ENCODE measurements around the gene KRTAP10-9.

DNA sequence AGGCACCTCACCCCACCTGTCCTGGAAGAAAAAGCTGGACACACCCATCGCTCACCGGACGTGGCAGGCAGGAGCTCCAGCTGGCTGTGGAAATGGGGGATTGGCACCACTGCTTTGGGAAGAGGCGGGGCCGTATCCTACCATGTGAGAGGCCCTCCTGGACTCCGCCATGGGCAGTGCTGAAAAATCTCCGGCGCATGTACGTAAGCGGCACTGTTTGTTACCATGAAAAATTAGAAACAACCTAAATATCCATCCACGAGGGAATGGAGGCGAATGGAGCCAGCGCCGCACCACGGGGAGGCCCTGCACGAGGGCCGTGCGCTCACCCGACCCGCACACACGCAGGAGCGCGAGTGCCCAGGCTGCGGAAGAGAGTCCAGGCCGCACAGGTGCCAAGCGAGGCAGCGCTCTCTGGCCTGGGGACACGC lies 11.9 kb upstream of the KRTAP10-9 start:
- no peak for TF ChIP-seq POLR2A (IDR thresholded peaks at IDR 0.05)
- TF ChIP-seq, protein P1, sequence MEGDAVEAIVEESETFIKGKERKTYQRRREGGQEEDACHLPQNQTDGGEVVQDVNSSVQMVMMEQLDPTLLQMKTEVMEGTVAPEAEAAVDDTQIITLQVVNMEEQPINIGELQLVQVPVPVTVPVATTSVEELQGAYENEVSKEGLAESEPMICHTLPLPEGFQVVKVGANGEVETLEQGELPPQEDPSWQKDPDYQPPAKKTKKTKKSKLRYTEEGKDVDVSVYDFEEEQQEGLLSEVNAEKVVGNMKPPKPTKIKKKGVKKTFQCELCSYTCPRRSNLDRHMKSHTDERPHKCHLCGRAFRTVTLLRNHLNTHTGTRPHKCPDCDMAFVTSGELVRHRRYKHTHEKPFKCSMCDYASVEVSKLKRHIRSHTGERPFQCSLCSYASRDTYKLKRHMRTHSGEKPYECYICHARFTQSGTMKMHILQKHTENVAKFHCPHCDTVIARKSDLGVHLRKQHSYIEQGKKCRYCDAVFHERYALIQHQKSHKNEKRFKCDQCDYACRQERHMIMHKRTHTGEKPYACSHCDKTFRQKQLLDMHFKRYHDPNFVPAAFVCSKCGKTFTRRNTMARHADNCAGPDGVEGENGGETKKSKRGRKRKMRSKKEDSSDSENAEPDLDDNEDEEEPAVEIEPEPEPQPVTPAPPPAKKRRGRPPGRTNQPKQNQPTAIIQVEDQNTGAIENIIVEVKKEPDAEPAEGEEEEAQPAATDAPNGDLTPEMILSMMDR (IDR thresholded peaks at IDR 0.05) = no peak

Measured in heart left ventricle (tissue), 13 donors.